IPS DF 6.9 (cell line): ENCODE data around the gene TST.
A peak's percentile ranks its signal among the peaks of the same experiment; 100 is the strongest.

Experiments used
- DNase-seq: peaks from one replicate; pipeline ENCODE4 v3.0.0-alpha.2; 2013; ENCODE audit warnings: low read depth, low spot score
- H3K27ac ChIP-seq: one replicate; pipeline ENCODE4 v1.5.1; 2013; ENCODE audit warnings: low read length, control low read depth
- H3K27me3 ChIP-seq: 2 replicates; pipeline ENCODE4 v1.6.1; 2013; ENCODE audit warnings: mild to moderate bottlenecking, low read length; ENCODE audit not compliant: control insufficient read depth, insufficient read depth
- H3K36me3 ChIP-seq: 2 replicates; pipeline ENCODE4 v1.6.1; 2013; ENCODE audit warnings: low read length; ENCODE audit not compliant: control insufficient read depth, insufficient read depth
- H3K4me1 ChIP-seq: 2 replicates; pipeline ENCODE4 v1.6.1; 2013; ENCODE audit warnings: low read length; ENCODE audit not compliant: control insufficient read depth, insufficient read depth
- H3K4me3 ChIP-seq: 2 replicates; pipeline ENCODE4 v1.5.1; 2013; ENCODE audit warnings: mild to moderate bottlenecking, low read length
- H3K9me3 ChIP-seq: 2 replicates; pipeline ENCODE4 v1.6.1; 2013; ENCODE audit warnings: low read length, inconsistent platforms; ENCODE audit not compliant: control insufficient read depth, insufficient read depth
- WGBS: extraction: QIAGEN DNeasy Blood & Tissue Kit; methylation state at CpG from one replicate; pipeline ENCODE4 v1.1.7; 2013; ENCODE audit warnings: mixed read lengths, missing lambda C conversion rate; ENCODE audit not compliant: insufficient read length, insufficient coverage; 5-methylcytosine and 5-hydroxymethylcytosine counted together

Gene TST

GRCh38 chr22:37021710-37022482 lies 2.6 kb upstream of the TST start:
- peaks cover 4% of the 10 kb centered on the region; the same call in 1 of the 2 replicates for H3K4me1 ChIP-seq
- H3K27ac ChIP-seq = no peak overlapping the region
- peaks cover 20% of the 10 kb centered on the region for H3K36me3 ChIP-seq
- H3K4me3 ChIP-seq = no peak overlapping the region
- H3K9me3 ChIP-seq = no peaks in the 10 kb centered on the region
- H3K27me3 ChIP-seq = no peaks in the 10 kb centered on the region
- DNase-seq = peak; percentile 58
- WGBS = no CpG with 5 or more reads among the region's 13 CpGs

DNA sequence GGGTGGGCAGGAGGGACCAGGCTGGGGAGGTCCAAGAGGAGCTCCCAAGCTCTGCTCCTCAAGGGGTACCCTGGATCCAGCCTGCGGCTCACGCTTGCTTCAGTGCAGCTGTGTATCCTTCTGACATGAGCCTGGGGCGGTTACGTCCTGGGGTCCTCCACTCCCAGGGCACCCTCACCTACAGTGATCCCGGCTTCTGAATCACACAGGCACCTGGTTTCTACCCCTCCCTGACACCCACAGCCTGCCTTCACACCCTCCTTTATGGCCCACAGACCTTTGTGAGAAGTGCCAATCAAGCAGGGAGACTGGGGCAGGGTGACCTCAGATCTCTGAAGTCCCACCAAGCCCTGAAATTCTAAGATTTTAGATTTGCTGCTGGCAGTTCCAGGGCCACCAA lies 1.8 kb upstream of the TST start:
- no peak for DNase-seq
- no peaks in the 10 kb centered on the region for H3K27me3 ChIP-seq
- no CpG with 5 or more reads among the region's 5 CpGs for WGBS
- H3K4me1 ChIP-seq = peaks cover 4% of the 10 kb centered on the region; the same call in 1 of the 2 replicates
- H3K4me3 ChIP-seq = no peak overlapping the region
- no peaks in the 10 kb centered on the region for H3K9me3 ChIP-seq
- no peak overlapping the region for H3K27ac ChIP-seq
- peaks cover 16% of the 10 kb centered on the region for H3K36me3 ChIP-seq

GRCh38 chr22:37020192-37020479 lies 889 bp upstream of the TST start:
- peaks cover 4% of the 10 kb centered on the region; the same call in 1 of the 2 replicates for H3K4me1 ChIP-seq
- no peak for DNase-seq
- no CpG with 5 or more reads among the region's 5 CpGs for WGBS
- no peaks in the 10 kb centered on the region for H3K9me3 ChIP-seq
- H3K36me3 ChIP-seq = peaks cover 14% of the 10 kb centered on the region
- peak overlapping the region; percentile 94; the same call in 1 of the 2 replicates for H3K4me3 ChIP-seq
- no peaks in the 10 kb centered on the region for H3K27me3 ChIP-seq
- H3K27ac ChIP-seq = no peak overlapping the region

DNA sequence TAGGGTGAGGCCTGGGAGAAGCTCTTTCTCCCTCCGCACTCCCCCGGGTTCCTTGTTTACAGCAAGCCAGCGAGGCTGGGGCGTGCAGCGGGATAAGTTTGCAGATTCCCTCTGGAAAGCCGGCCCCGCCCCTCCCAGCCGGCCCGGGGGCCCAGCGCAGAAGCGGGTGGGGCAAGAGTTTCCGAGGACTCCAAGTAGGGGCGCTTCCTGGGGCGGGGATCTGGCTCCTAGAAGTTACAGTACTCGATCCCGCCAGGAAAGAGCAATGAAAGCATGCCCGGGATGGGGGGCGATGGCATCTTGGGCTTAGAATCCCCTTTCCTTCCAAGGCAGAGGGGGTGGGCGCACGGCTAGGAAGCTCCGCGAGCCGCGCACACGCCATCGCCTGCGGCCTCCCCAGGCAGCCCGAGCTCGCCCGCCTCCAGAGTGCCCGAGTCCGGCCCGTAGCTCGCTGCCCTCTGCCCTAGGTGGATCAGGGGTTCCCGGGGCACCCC lies 385 bp downstream of the TST start:
- Histone ChIP-seq H3K27me3 (no peaks in the 10 kb centered on the region), H3K27ac (no peak overlapping the region), H3K4me1 (peaks cover 4% of the 10 kb centered on the region; the same call in 1 of the 2 replicates), H3K9me3 (no peaks in the 10 kb centered on the region), H3K4me3 (peak overlapping the region; percentile 94), H3K36me3 (peaks cover 4% of the 10 kb centered on the region; the same call in 1 of the 2 replicates)
- DNase-seq = no peak
- WGBS = no CpG with 5 or more reads among the region's 35 CpGs

DNA sequence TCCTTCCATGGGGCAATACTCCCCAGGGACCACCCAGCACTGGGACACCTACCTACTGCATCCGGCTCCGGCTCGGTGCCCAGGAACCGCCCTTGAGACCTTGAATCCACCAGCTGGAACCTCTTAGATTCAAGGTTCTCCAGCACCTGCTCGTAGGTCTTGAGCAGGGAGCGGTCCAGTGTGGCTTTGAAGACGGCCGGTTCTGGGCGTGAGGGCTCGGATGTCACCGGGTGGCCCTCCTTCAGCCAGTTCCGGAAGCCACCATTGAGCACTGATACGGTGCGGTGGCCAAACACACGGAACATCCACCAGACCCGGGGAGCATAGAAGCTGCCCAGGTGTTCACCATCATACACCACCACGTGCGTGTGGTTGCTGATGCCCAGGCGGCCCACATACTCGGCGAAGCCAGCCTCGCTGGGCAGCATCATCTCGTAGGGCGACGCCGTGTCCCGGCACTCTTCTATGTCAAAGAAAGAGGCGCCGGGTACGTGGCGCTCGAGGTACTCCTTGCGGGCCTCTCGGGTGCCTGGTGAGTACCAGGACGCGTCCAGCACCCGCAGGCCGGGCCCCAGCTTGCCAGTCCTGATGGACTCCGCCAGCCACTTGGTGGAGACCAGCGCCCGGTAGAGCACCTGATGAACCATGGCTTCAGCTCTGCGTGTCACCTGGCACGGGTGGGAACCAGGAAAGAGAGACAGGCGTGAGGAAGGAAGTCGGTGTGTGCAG lies 997 bp downstream of the TST start:
- H3K9me3 ChIP-seq = no peaks in the 10 kb centered on the region
- no peak overlapping the region for H3K27ac ChIP-seq
- H3K27me3 ChIP-seq = no peaks in the 10 kb centered on the region
- 0 out of 2 replicates have a peak, but pooled peaks cover 4% of the 10 kb centered on the region for H3K36me3 ChIP-seq
- WGBS = no CpG with 5 or more reads among the region's 45 CpGs
- DNase-seq = no peak
- H3K4me3 ChIP-seq = peak overlapping the region; percentile 94; the same call in 1 of the 2 replicates
- H3K4me1 ChIP-seq = peaks cover 4% of the 10 kb centered on the region; the same call in 1 of the 2 replicates

GRCh38 chr22:37017356-37017755 lies 1.9 kb downstream of the TST start:
- 0 out of 2 replicates have a peak, but pooled peaks cover 4% of the 10 kb centered on the region for H3K36me3 ChIP-seq
- H3K27ac ChIP-seq = no peak overlapping the region
- H3K4me1 ChIP-seq = peaks cover 4% of the 10 kb centered on the region; the same call in 1 of the 2 replicates
- no CpG with 5 or more reads among the region's 10 CpGs for WGBS
- DNase-seq = no peak
- H3K4me3 ChIP-seq = no peak overlapping the region
- no peaks in the 10 kb centered on the region for H3K27me3 ChIP-seq
- H3K9me3 ChIP-seq = no peaks in the 10 kb centered on the region

DNA sequence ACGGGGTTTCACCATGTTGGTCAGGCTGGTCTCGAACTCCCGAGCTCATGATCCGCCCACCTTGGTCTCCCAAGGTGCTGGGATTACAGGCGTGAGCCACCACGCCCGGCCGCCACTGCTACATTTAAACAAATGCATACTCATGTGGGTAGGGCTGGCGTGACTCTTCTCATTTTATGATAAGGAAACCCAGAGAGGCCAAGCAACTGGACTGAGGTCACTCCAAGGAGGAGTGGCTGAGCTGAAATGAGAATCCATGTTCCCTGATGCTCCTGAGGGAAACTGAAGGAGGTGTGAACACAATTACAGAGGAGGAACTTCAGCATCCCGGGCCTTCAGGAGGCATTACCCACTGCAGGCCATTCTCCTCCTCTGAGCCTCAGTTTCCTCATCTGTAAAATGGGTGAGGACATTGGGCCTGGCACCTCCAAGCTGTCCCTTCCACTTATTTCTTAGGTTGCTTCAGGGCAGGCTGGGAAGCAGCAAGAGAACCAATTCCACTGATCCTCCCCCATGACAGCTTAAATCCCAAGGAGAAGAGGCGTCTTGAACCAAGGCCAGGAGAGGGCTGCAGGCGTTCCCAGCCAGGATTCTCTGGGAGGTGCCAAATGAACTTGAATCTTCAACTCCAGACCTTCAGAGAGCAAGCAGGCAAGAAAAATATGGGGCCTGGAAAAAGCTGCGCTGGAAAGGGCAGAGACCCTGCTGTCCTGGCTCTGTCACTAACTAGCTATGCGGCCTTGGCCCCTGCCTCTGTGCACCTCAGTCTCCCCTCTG lies 2.9 kb downstream of the TST start:
- Histone ChIP-seq H3K4me1 (peaks cover 4% of the 10 kb centered on the region; the same call in 1 of the 2 replicates), H3K4me3 (no peak overlapping the region), H3K36me3 (0 out of 2 replicates have a peak, but pooled peaks cover 4% of the 10 kb centered on the region), H3K27me3 (no peaks in the 10 kb centered on the region), H3K27ac (no peak overlapping the region), H3K9me3 (no peaks in the 10 kb centered on the region)
- no peak for DNase-seq
- WGBS = no CpG with 5 or more reads among the region's 14 CpGs

- Histone ChIP-seq H3K27ac (no peak overlapping the region), H3K4me3 (no peak overlapping the region), H3K27me3 (no peaks in the 10 kb centered on the region), H3K4me1 (peaks cover 4% of the 10 kb centered on the region; the same call in 1 of the 2 replicates), H3K9me3 (no peaks in the 10 kb centered on the region), H3K36me3 (0 out of 2 replicates have a peak, but pooled peaks cover 4% of the 10 kb centered on the region)
- no CpG with 5 or more reads among the region's 4 CpGs for WGBS
- no peak for DNase-seq
Observed at GRCh38 chr22:37015587-37015878, 3.7 kb downstream of the TST start.

GRCh38 chr22:37014835-37015586 lies 4.2 kb downstream of the TST start:
- Histone ChIP-seq H3K27me3 (no peaks in the 10 kb centered on the region), H3K4me3 (no peak overlapping the region), H3K36me3 (0 out of 2 replicates have a peak, but pooled peaks cover 4% of the 10 kb centered on the region), H3K9me3 (no peaks in the 10 kb centered on the region), H3K4me1 (peaks cover 4% of the 10 kb centered on the region; the same call in 1 of the 2 replicates), H3K27ac (no peak overlapping the region)
- no CpG with 5 or more reads among the region's 12 CpGs for WGBS
- no peak for DNase-seq
